OCI-LY7 (cell line): ENCODE results near the gene NUP62.

Source experiments
- CTCF ChIP-seq: fragments of 200-600 bp; sonication (generic); conservative IDR thresholded peaks from 2 replicates; pipeline ENCODE4 v1.5.1; 2014; ENCODE audit warnings: mild to moderate bottlenecking, antibody characterized with exemption, low read length, moderate library complexity, mixed read lengths
- EZH2phosphoT487 ChIP-seq: fragments of 200-600 bp; sonication (generic); IDR thresholded peaks from 2 replicates; pipeline ENCODE4 v1.6.1; 2018; ENCODE audit warnings: low read depth, borderline replicate concordance, mild to moderate bottlenecking, mixed run types, antibody characterized with exemption, low read length, moderate library complexity, mixed read lengths

DNA sequence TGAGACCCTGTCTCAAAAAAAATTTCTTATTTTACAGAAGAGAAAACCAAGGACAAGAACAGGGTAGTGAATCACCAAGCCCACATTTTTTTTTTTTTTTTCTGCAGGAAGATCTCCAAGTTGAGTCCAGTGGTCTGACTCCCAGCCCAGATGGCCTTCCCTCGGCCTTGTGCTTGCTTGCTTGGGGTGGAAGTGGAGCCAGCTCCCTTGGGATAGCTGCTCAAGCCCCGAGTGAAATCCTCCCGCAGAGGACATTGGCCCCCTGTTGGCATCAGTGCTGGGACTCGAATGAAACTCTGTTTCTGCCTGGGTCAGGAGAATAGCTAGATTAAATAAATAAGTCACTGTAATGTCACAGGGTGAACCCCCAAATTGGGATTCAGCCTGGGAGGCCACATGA is 9.4 kb upstream of the NUP62 start:
- no peak for TF ChIP-seq CTCF
- no peak for TF ChIP-seq EZH2phosphoT487
